WTC11 (cell line): ENCODE data around the gene NTN1. TPM values are rescaled to one million over a fixed set of nuclear protein-coding genes. Genes with fewer than 3 reads are reported as not detected.

Experiments used
- ATAC-seq: fragments of 200-7000 bp; cut with Tn5 transposase; 2 replicates; pipeline ENCODE4 v1.10.0; 2021; ENCODE audit warnings: mild to moderate bottlenecking, moderate library complexity
- CTCF ChIA-PET: fragments of 300-600 bp; sonication (Branson Sonifier 250); formaldehyde crosslinking; loops from one replicate; lab custom pipeline; 2021; ENCODE audit warnings: antibody characterized with exemption; lab: Charles Lee
- POLR2A ChIA-PET: fragments of 350-600 bp; sonication (Branson Sonifier 250); formaldehyde crosslinking; loops from one replicate; lab custom pipeline; 2021; ENCODE audit warnings: antibody characterized with exemption; lab: Charles Lee
- DNase-seq: peaks from one replicate; pipeline ENCODE4 v3.0.0; 2021; ENCODE audit warnings: low spot score
- H3K27ac Mint-ChIP-seq: 2 replicates; pipeline ENCODE4 v1.8.0; 2021; ENCODE audit warnings: mixed read lengths
- H3K27me3 Mint-ChIP-seq: 2 replicates; pipeline ENCODE4 v1.8.0; 2021; ENCODE audit warnings: low read depth, mild to moderate bottlenecking, moderate library complexity, mixed read lengths
- H3K36me3 Mint-ChIP-seq: 2 replicates; pipeline ENCODE4 v1.8.0; 2021; ENCODE audit warnings: mixed read lengths
- H3K4me1 Mint-ChIP-seq: 2 replicates; pipeline ENCODE4 v1.8.0; 2022; ENCODE audit warnings: mixed read lengths
- H3K4me3 Mint-ChIP-seq: 2 replicates; pipeline ENCODE4 v1.8.0; 2021; ENCODE audit warnings: mild to moderate bottlenecking, moderate library complexity, mixed read lengths
- H3K9me3 Mint-ChIP-seq: 2 replicates; pipeline ENCODE4 v1.8.0; 2021; ENCODE audit warnings: mixed read lengths
- ATF6 ChIP-seq: sonication (generic); formaldehyde crosslinking; IDR thresholded peaks from 2 replicates; pipeline ENCODE4 v1.8.1; 2023; ENCODE audit warnings: mild to moderate bottlenecking, missing genetic modification reagents
- CREB1 ChIP-seq: sonication (generic); formaldehyde crosslinking; IDR thresholded peaks from 2 replicates; pipeline ENCODE4 v1.8.0; 2023; ENCODE audit warnings: mild to moderate bottlenecking, missing genetic modification reagents
- GRHL2 ChIP-seq: fragments of 250-450 bp; sonication (Bioruptor Pico); IDR thresholded peaks from 2 replicates; pipeline ENCODE4 v1.8.0; 2022; ENCODE audit warnings: mild to moderate bottlenecking, moderate library complexity; ENCODE audit not compliant: insufficient replicate concordance, severe bottlenecking
- MYBL2 ChIP-seq: sonication (generic); formaldehyde crosslinking; IDR thresholded peaks from 2 replicates; pipeline ENCODE4 v1.8.1; 2023; ENCODE audit warnings: mild to moderate bottlenecking, moderate library complexity, missing genetic modification reagents
- NR1H2 ChIP-seq: sonication (generic); formaldehyde crosslinking; IDR thresholded peaks from 2 replicates; pipeline ENCODE4 v1.9.0; 2021; ENCODE audit warnings: mild to moderate bottlenecking, moderate library complexity, missing genetic modification reagents
- NR3C1 ChIP-seq: sonication (generic); formaldehyde crosslinking; conservative IDR thresholded peaks from 2 replicates; pipeline ENCODE4 v1.8.1; 2023; ENCODE audit warnings: low read depth, mild to moderate bottlenecking, missing genetic modification reagents
- PRRX2 ChIP-seq: fragments of 250-450 bp; sonication (Bioruptor Pico); IDR thresholded peaks from 2 replicates; pipeline ENCODE4 v1.8.0; 2021; ENCODE audit warnings: mild to moderate bottlenecking
- RORB ChIP-seq: fragments of 250-450 bp; sonication (Bioruptor Pico); IDR thresholded peaks from 2 replicates; pipeline ENCODE4 v1.9.0; 2021; ENCODE audit warnings: mild to moderate bottlenecking
- SP1 ChIP-seq: sonication (generic); formaldehyde crosslinking; conservative IDR thresholded peaks from 2 replicates; pipeline ENCODE4 v1.8.1; 2022; ENCODE audit warnings: missing genetic modification reagents
- ZBTB21 ChIP-seq: sonication (generic); formaldehyde crosslinking; IDR thresholded peaks from 2 replicates; pipeline ENCODE4 v1.8.1; 2023; ENCODE audit warnings: mild to moderate bottlenecking, missing genetic modification reagents, borderline replicate concordance
- ZNF121 ChIP-seq: sonication (generic); formaldehyde crosslinking; IDR thresholded peaks from 2 replicates; pipeline ENCODE4 v1.8.0; 2023; ENCODE audit warnings: missing genetic modification reagents
- ZNF232 ChIP-seq: sonication (generic); formaldehyde crosslinking; IDR thresholded peaks from 2 replicates; pipeline ENCODE4 v1.8.0; 2022; ENCODE audit warnings: mild to moderate bottlenecking, missing genetic modification reagents
- ZNF317 ChIP-seq: sonication (generic); formaldehyde crosslinking; IDR thresholded peaks from 2 replicates; pipeline ENCODE4 v1.8.1; 2023; ENCODE audit warnings: low read depth, mild to moderate bottlenecking, moderate library complexity, missing genetic modification reagents, borderline replicate concordance
- ZNF671 ChIP-seq: fragments of 250-450 bp; sonication (Bioruptor Pico); IDR thresholded peaks from 2 replicates; pipeline ENCODE4 v1.8.0; 2021; ENCODE audit warnings: mild to moderate bottlenecking
- ZSCAN18 ChIP-seq: fragments of 250-450 bp; sonication (Bioruptor Pico); IDR thresholded peaks from 2 replicates; pipeline ENCODE4 v2.1.2; 2022; ENCODE audit warnings: mild to moderate bottlenecking, moderate library complexity
- total RNA-seq: library from RNA; stranded (reverse); gene quantifications from 3 replicates; pipeline ENCODE4 v1.2.3, GENCODE V29; 2021
- TF ChIP-seq, protein P1 (sequence below): sonication (generic); formaldehyde crosslinking; IDR thresholded peaks from 2 replicates; pipeline ENCODE4 v1.8.0; 2023; ENCODE audit warnings: missing genetic modification reagents
- TF ChIP-seq, protein P2 (sequence below): sonication (generic); formaldehyde crosslinking; IDR thresholded peaks from 2 replicates; pipeline ENCODE4 v1.8.0; 2022; ENCODE audit warnings: mild to moderate bottlenecking, missing genetic modification reagents
- TF ChIP-seq, protein P3 (sequence below): sonication (generic); formaldehyde crosslinking; IDR thresholded peaks from 2 replicates; pipeline ENCODE4 v1.8.0; 2022; ENCODE audit warnings: mild to moderate bottlenecking, missing genetic modification reagents
- TF ChIP-seq, protein P4 (sequence below): sonication (generic); formaldehyde crosslinking; IDR thresholded peaks from 2 replicates; pipeline ENCODE4 v1.8.1; 2022; ENCODE audit warnings: low read depth, mild to moderate bottlenecking, moderate library complexity, missing genetic modification reagents, borderline replicate concordance

Gene NTN1
- total RNA-seq, 1 experiment from 2014 or later = 5.5 TPM

DNA sequence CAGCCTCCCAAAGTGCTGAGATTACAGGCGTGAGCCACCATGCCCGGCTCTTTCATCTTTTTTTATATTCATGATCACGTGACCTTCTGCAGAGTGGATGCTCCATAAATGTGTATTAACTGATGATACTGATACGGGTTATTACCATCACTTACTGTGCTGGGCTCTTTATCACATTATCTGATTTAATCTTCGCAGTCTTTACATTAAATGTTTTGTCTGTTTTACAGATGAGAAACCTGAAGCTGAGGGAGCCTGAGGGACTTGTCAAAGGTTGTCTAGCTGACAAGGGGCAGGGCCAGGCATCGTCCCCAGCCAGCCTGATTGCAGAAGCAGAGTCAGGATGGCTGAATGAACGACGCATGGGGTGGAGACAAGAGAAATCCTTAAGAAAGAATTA lies 104.4 kb downstream of the NTN1 start:
- peaks cover 11% of the 10 kb centered on the region for H3K4me1 Mint-ChIP-seq
- ChIA-PET POLR2A (no interaction called here), CTCF (interaction anchor here (1.4 kb wide), 1 partner anchor 9 kb away, joined by 3 read pairs; no protein-coding TSS in a partner anchor)
- H3K27me3 Mint-ChIP-seq = no peaks in the 10 kb centered on the region; the same call in 1 of the 2 replicates
- H3K36me3 Mint-ChIP-seq = no peaks in the 10 kb centered on the region
- no peak for ATAC-seq
- no peak for DNase-seq
- no peak overlapping the region for H3K4me3 Mint-ChIP-seq
- H3K27ac Mint-ChIP-seq = no peak overlapping the region; the same call in 1 of the 2 replicates
- no peaks in the 10 kb centered on the region for H3K9me3 Mint-ChIP-seq
- TF ChIP-seq ZNF121 (CRISPR knock-in tag) (no peak), NR1H2 (CRISPR knock-in tag) (no peak), ZNF232 (no peak), GRHL2 (CRISPR knock-in tag) (no peak), ZBTB21 (CRISPR knock-in tag) (no peak)
- TF ChIP-seq, protein P1, sequence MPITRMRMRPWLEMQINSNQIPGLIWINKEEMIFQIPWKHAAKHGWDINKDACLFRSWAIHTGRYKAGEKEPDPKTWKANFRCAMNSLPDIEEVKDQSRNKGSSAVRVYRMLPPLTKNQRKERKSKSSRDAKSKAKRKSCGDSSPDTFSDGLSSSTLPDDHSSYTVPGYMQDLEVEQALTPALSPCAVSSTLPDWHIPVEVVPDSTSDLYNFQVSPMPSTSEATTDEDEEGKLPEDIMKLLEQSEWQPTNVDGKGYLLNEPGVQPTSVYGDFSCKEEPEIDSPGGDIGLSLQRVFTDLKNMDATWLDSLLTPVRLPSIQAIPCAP (CRISPR knock-in tag) = no peak
- TF ChIP-seq, all 79 proteins: peak for 0

GRCh38 chr17:9127340-9127739 lies 106.0 kb downstream of the NTN1 start:
- TF ChIP-seq NR3C1 (CRISPR knock-in tag) = no peak
- no peak for TF ChIP-seq CREB1 (CRISPR knock-in tag)
- TF ChIP-seq ZNF671 (CRISPR knock-in tag) = no peak
- TF ChIP-seq, protein P2, sequence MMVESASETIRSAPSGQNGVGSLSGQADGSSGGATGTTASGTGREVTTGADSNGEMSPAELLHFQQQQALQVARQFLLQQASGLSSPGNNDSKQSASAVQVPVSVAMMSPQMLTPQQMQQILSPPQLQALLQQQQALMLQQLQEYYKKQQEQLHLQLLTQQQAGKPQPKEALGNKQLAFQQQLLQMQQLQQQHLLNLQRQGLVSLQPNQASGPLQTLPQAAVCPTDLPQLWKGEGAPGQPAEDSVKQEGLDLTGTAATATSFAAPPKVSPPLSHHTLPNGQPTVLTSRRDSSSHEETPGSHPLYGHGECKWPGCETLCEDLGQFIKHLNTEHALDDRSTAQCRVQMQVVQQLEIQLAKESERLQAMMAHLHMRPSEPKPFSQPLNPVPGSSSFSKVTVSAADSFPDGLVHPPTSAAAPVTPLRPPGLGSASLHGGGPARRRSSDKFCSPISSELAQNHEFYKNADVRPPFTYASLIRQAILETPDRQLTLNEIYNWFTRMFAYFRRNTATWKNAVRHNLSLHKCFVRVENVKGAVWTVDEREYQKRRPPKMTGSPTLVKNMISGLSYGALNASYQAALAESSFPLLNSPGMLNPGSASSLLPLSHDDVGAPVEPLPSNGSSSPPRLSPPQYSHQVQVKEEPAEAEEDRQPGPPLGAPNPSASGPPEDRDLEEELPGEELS = no peak
- no peak for TF ChIP-seq ZNF317 (CRISPR knock-in tag)
- no peak for TF ChIP-seq RORB (CRISPR knock-in tag)
- no peak for TF ChIP-seq ZNF121 (CRISPR knock-in tag)
- TF ChIP-seq, protein P1 (CRISPR knock-in tag) = no peak
- no peak for TF ChIP-seq SP1 (CRISPR knock-in tag)
- no peak for TF ChIP-seq ZSCAN18 (CRISPR knock-in tag)
- no peak for TF ChIP-seq PRRX2 (CRISPR knock-in tag)
- TF ChIP-seq, protein P3, sequence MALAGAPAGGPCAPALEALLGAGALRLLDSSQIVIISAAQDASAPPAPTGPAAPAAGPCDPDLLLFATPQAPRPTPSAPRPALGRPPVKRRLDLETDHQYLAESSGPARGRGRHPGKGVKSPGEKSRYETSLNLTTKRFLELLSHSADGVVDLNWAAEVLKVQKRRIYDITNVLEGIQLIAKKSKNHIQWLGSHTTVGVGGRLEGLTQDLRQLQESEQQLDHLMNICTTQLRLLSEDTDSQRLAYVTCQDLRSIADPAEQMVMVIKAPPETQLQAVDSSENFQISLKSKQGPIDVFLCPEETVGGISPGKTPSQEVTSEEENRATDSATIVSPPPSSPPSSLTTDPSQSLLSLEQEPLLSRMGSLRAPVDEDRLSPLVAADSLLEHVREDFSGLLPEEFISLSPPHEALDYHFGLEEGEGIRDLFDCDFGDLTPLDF (CRISPR knock-in tag) = no peak
- TF ChIP-seq ZNF232 = no peak
- TF ChIP-seq MYBL2 = no peak
- no peak for TF ChIP-seq ZBTB21 (CRISPR knock-in tag)
- ChIA-PET POLR2A (no interaction called here), CTCF (no interaction called here)
- H3K36me3 Mint-ChIP-seq = no peaks in the 10 kb centered on the region
- no peak for DNase-seq
- H3K4me1 Mint-ChIP-seq = peaks cover 4% of the 10 kb centered on the region; the same call in 1 of the 2 replicates
- H3K9me3 Mint-ChIP-seq = no peaks in the 10 kb centered on the region
- H3K27ac Mint-ChIP-seq = no peak overlapping the region
- no peak for ATAC-seq
- no peaks in the 10 kb centered on the region for H3K27me3 Mint-ChIP-seq
- no peak overlapping the region for H3K4me3 Mint-ChIP-seq

- Mint-ChIP-seq H3K9me3 (no peaks in the 10 kb centered on the region), H3K4me3 (no peak overlapping the region), H3K36me3 (no peaks in the 10 kb centered on the region), H3K4me1 (no peaks in the 10 kb centered on the region), H3K27me3 (no peaks in the 10 kb centered on the region), H3K27ac (no peak overlapping the region)
- ATAC-seq (no peak), DNase-seq (no peak)
- ChIA-PET CTCF (no interaction called here), POLR2A (no interaction called here)
- TF ChIP-seq, protein P2 = no peak
- TF ChIP-seq, protein P4, sequence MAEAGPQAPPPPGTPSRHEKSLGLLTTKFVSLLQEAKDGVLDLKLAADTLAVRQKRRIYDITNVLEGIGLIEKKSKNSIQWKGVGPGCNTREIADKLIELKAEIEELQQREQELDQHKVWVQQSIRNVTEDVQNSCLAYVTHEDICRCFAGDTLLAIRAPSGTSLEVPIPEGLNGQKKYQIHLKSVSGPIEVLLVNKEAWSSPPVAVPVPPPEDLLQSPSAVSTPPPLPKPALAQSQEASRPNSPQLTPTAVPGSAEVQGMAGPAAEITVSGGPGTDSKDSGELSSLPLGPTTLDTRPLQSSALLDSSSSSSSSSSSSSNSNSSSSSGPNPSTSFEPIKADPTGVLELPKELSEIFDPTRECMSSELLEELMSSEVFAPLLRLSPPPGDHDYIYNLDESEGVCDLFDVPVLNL (CRISPR knock-in tag) = no peak
- TF ChIP-seq ATF6 = no peak
These were observed 110.1 kb downstream of the NTN1 start for GRCh38 chr17:9131371-9131770.
